NB4 (cell line): ENCODE measurements around the gene BOD1L1.

ENCODE experiments used
- MYC ChIP-seq: IDR thresholded peaks from 2 replicates; pipeline ENCODE4 v1.6.1; 2011; ENCODE audit warnings: low read depth, low read length
- POLR2A ChIP-seq: IDR thresholded peaks from 2 replicates; pipeline ENCODE4 v1.6.1; 2011; ENCODE audit warnings: mild to moderate bottlenecking; ENCODE audit not compliant: insufficient read length; ENCODE audit errors: extremely low read depth
- TF ChIP-seq, protein P1 (sequence below): IDR thresholded peaks from one replicate; pipeline ENCODE4 v1.5.1; 2012; ENCODE audit warnings: low read depth, low read length

DNA sequence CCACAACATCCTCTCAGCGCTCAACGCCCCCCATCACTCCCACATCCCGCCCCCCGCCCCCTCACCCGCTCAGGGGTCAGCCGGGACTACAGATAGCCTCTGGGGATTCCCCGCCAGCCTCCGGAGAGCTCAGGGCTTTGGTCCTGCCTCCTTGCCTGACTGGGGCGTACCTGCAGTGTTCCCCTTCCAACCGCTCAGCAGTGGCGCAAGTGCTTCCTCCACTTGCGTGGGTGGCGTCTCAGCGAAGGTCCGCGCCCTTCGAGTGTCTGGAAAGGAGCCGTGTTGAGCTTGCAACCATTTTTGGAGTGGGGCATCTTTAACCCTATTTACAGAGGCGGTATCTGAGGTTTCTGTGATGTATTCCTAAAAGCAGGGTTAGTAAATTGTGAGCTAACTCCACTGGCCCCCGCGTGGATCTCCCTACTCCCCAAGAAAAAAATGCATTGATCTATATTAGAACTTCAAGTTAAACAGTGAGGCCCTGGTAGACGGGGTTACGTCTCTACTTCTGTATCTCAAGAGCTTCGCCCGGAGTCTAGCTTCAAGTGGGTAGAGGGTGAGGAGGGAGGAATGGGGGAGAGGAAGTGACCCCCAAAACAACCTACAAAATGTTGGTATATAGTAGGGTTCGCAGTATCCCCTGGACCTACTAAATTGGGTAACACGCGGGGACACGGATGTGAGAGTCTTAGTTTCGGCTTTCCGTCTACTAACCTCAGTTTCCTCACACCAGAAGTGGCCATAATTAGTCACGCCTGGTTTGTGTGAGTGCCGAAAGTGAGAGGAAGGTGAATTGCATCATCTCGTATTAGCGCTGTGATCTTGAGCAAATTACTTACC lies 99.3 kb downstream of the BOD1L1 start:
- TF ChIP-seq POLR2A, result no peak
- TF ChIP-seq, protein P1, sequence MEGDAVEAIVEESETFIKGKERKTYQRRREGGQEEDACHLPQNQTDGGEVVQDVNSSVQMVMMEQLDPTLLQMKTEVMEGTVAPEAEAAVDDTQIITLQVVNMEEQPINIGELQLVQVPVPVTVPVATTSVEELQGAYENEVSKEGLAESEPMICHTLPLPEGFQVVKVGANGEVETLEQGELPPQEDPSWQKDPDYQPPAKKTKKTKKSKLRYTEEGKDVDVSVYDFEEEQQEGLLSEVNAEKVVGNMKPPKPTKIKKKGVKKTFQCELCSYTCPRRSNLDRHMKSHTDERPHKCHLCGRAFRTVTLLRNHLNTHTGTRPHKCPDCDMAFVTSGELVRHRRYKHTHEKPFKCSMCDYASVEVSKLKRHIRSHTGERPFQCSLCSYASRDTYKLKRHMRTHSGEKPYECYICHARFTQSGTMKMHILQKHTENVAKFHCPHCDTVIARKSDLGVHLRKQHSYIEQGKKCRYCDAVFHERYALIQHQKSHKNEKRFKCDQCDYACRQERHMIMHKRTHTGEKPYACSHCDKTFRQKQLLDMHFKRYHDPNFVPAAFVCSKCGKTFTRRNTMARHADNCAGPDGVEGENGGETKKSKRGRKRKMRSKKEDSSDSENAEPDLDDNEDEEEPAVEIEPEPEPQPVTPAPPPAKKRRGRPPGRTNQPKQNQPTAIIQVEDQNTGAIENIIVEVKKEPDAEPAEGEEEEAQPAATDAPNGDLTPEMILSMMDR, result no peak
- peak; percentile 50 for TF ChIP-seq MYC
